ENCODE measurements around the gene PARP12. TPM values are rescaled to one million over a fixed set of nuclear protein-coding genes. Genes with fewer than 3 reads are reported as not detected.
A peak's percentile ranks its signal among the peaks of the same experiment; 100 is the strongest.

The PARP12 gene
- total RNA-seq, 4 donors from 2014 or later, result 17.8 to 21.5 (median 18.5) TPM

GRCh38 chr7:140048138-140048537 is 14.6 kb downstream of the PARP12 start:
- TF ChIP-seq POLR2A (IDR thresholded peaks at IDR 0.05) (no peak), CTCF (IDR thresholded peaks at IDR 0.05) (no peak)
- intact Hi-C loops (cut with DNase I; ENCODE audit: low total_unique reads), result no loop called here
- H3K4me3 ChIP-seq (ENCODE audit: low read depth, poor library complexity, severe bottlenecking), result no peak overlapping the region
- DNase-seq (ENCODE audit: low spot score in 2 of 2), result no peak
- WGBS, 2 donors, result 94 to 95% methylated on average over 4 of the region's 4 CpGs

- intact Hi-C loops (cut with DNase I; ENCODE audit: low total_unique reads), result no loop called here
- DNase-seq (ENCODE audit: low spot score in 2 of 2), result peak in 1 of 2 donors; percentile 72
- no peak overlapping the region for H3K4me3 ChIP-seq (ENCODE audit: low read depth, poor library complexity, severe bottlenecking)
- TF ChIP-seq POLR2A (IDR thresholded peaks at IDR 0.05) (no peak), CTCF (IDR thresholded peaks at IDR 0.05) (no peak)
- 98% methylated on average over 3 of the region's 3 CpGs for whole genome bisulfite sequencing, 2 donors
These were observed 15.6 kb downstream of the PARP12 start for GRCh38 chr7:140047197-140047596.

- intact Hi-C loops (cut with DNase I; ENCODE audit: low total_unique reads), result no loop called here
- no peak for TF ChIP-seq CTCF (IDR thresholded peaks at IDR 0.05)
- no peak for TF ChIP-seq POLR2A (IDR thresholded peaks at IDR 0.05)
- WGBS, 2 donors, result 81 to 91% methylated on average over 6 of the region's 6 CpGs
- DNase-seq (ENCODE audit: low spot score in 2 of 2), result no peak
- H3K4me3 ChIP-seq (ENCODE audit: low read depth, poor library complexity, severe bottlenecking), result no peak overlapping the region
These were observed 17.1 kb downstream of the PARP12 start for GRCh38 chr7:140045697-140046096.

GRCh38 chr7:140044251-140044650 is 18.5 kb downstream of the PARP12 start:
- 86 to 90% methylated on average over 6 of the region's 6 CpGs for WGBS, 2 donors
- TF ChIP-seq POLR2A (IDR thresholded peaks at IDR 0.05), result no peak
- no peak for TF ChIP-seq CTCF (IDR thresholded peaks at IDR 0.05)
- DNase-seq (ENCODE audit: low spot score in 2 of 2), result no peak
- no peak overlapping the region for H3K4me3 ChIP-seq (ENCODE audit: low read depth, poor library complexity, severe bottlenecking)
- intact Hi-C loops (cut with DNase I; ENCODE audit: low total_unique reads), result loop anchor here (5.0 kb wide), 1 partner anchor 983 kb away; no protein-coding TSS in a partner anchor

GRCh38 chr7:140042386-140042670 is 20.4 kb downstream of the PARP12 start:
- intact Hi-C loops (cut with DNase I; ENCODE audit: low total_unique reads), result loop anchor here (5.0 kb wide), 1 partner anchor 985 kb away; no protein-coding TSS in a partner anchor
- TF ChIP-seq CTCF (IDR thresholded peaks at IDR 0.05) (no peak), POLR2A (IDR thresholded peaks at IDR 0.05) (no peak)
- H3K4me3 ChIP-seq (ENCODE audit: low read depth, poor library complexity, severe bottlenecking), result no peak overlapping the region
- DNase-seq (ENCODE audit: low spot score in 2 of 2), result no peak
- WGBS, 2 donors, result 92 to 94% methylated on average over 10 of the region's 10 CpGs

- TF ChIP-seq POLR2A (IDR thresholded peaks at IDR 0.05) (no peak), CTCF (IDR thresholded peaks at IDR 0.05) (no peak)
- 87 to 92% methylated on average over 12 of the region's 12 CpGs for WGBS, 2 donors
- no peak for DNase-seq (ENCODE audit: low spot score in 2 of 2)
- intact Hi-C loops (cut with DNase I; ENCODE audit: low total_unique reads), result loop anchor here (5.0 kb wide), 1 partner anchor 985 kb away; no protein-coding TSS in a partner anchor
- H3K4me3 ChIP-seq (ENCODE audit: low read depth, poor library complexity, severe bottlenecking), result no peak overlapping the region
These were observed 20.9 kb downstream of the PARP12 start for GRCh38 chr7:140041659-140042385.
